GM21576 (cell line): ENCODE measurements around the gene GLIS1.
"Not testable (repeated sequence)": the region's sequence is repeated elsewhere in the genome, so short reads cannot be mapped to it uniquely, and the experiment has no call there.

Experiments
- ATAC-seq: cut with Tn5 transposase; IDR thresholded peaks from one replicate; pipeline ENCODE4 v1.9.1; 2021; ENCODE audit warnings: mild to moderate bottlenecking, moderate library complexity; ENCODE audit not compliant: unreplicated experiment

GLIS1 gene

GRCh38 chr1:53739109-53739681 is at the start of gene GLIS1:
Gene GLIS1 (minus strand): TSS chr1:53739164. CDS start chr1:53738064, 1,100 bp downstream.
- ATAC-seq = peak; percentile 89

- no peak for ATAC-seq
Measured at GRCh38 chr1:53787655-53788054, 48.7 kb upstream of the GLIS1 start.

GRCh38 chr1:53783056-53783455 is 44.1 kb upstream of the GLIS1 start:
- no peak for ATAC-seq

- no peak for ATAC-seq
Measured at GRCh38 chr1:53781654-53782053, 42.7 kb upstream of the GLIS1 start.

- ATAC-seq = no peak
Measured at GRCh38 chr1:53777272-53777671, 38.3 kb upstream of the GLIS1 start.

- ATAC-seq = no peak
Measured at GRCh38 chr1:53771648-53772047, 32.7 kb upstream of the GLIS1 start.

- ATAC-seq = no peak
Measured at GRCh38 chr1:53769780-53770179, 30.8 kb upstream of the GLIS1 start.

GRCh38 chr1:53769184-53769583 is 30.2 kb upstream of the GLIS1 start:
- no peak for ATAC-seq

- no peak for ATAC-seq
Measured at GRCh38 chr1:53766831-53767405, 28.0 kb upstream of the GLIS1 start.

GRCh38 chr1:53766194-53766742 is 27.3 kb upstream of the GLIS1 start:
- no peak for ATAC-seq

- no peak for ATAC-seq
Measured at GRCh38 chr1:53765657-53766056, 26.7 kb upstream of the GLIS1 start.

- ATAC-seq = no peak
Measured at GRCh38 chr1:53763911-53764310, 24.9 kb upstream of the GLIS1 start.

- no peak for ATAC-seq
Measured at GRCh38 chr1:53763461-53763860, 24.5 kb upstream of the GLIS1 start.

GRCh38 chr1:53760497-53760896 is 21.5 kb upstream of the GLIS1 start:
- ATAC-seq = not testable (repeated sequence)

- no peak for ATAC-seq
Measured at GRCh38 chr1:53755874-53756273, 16.9 kb upstream of the GLIS1 start.

- no peak for ATAC-seq
Measured at GRCh38 chr1:53754484-53755312, 15.7 kb upstream of the GLIS1 start.

GRCh38 chr1:53752281-53752680 is 13.3 kb upstream of the GLIS1 start:
- ATAC-seq = no peak

GRCh38 chr1:53747841-53748240 is 8.9 kb upstream of the GLIS1 start:
- no peak for ATAC-seq

- ATAC-seq = no peak
Measured at GRCh38 chr1:53740621-53741105, 1.7 kb upstream of the GLIS1 start.

GRCh38 chr1:53738205-53739108 is 507 bp downstream of the GLIS1 start:
- ATAC-seq = peak; percentile 10
